GM20000 (cell line): ENCODE results near the gene PRH2.

Experiments used
- DNase-seq: peaks from one replicate; pipeline ENCODE4 v3.0.0; 2012; ENCODE audit warnings: low spot score
- CTCF ChIP-seq: IDR thresholded peaks from 2 replicates; pipeline ENCODE4 v1.5.1; 2012; ENCODE audit warnings: mild to moderate bottlenecking, control low read depth; ENCODE audit errors: extremely low read depth, missing control alignments

PRH2 gene

GRCh38 chr12:10939163-10939562 lies 10.1 kb downstream of the PRH2 start, which contains the start of gene TAS2R14:
TAS2R14 (minus strand) TSS chr12:10939263; CDS start chr12:10939207, 56 bp downstream.
- DNase-seq, result no peak
- no peak for TF ChIP-seq CTCF

- no peak for TF ChIP-seq CTCF
- DNase-seq, result no peak
Measured at GRCh38 chr12:10940389-10940788, 11.4 kb downstream of the PRH2 start.

GRCh38 chr12:10941369-10941768 lies 12.3 kb downstream of the PRH2 start:
- TF ChIP-seq CTCF, result no peak
- DNase-seq, result no peak

- no peak for DNase-seq
- no peak for TF ChIP-seq CTCF
Measured at GRCh38 chr12:10941916-10942607, 13.0 kb downstream of the PRH2 start.

- no peak for DNase-seq
- no peak for TF ChIP-seq CTCF
Measured at GRCh38 chr12:10943167-10943566, 14.1 kb downstream of the PRH2 start.

- no peak for DNase-seq
- no peak for TF ChIP-seq CTCF
Measured at GRCh38 chr12:10952645-10953044, 23.6 kb downstream of the PRH2 start.

- no peak for DNase-seq
- no peak for TF ChIP-seq CTCF
Measured at GRCh38 chr12:10956085-10956484, 27.0 kb downstream of the PRH2 start.
